ENCODE data around the gene C17orf114.

DNA sequence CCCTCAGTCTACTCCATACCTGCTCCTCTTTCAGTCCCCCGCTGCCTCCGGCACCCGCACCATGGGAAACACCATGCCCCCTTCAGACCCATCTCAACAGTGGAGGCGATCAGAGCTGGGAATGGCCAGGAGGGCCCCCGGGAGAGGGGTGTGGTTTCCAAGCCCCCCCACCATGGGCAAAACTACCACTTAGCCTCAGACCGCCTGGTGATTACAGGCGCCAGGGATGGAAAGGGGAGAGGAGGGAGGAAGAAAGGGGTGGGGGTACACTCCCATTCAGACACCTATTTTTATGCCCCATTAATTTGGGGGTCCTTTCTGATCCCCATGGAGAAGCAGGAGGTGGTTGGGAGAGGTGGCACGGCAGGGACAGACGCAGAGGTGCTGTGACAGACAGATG is at the start of gene C17orf114:
- no peak for TF ChIP-seq POLR2A (IDR thresholded peaks at IDR 0.05; ENCODE audit: low read length)
- TF ChIP-seq, protein P1, sequence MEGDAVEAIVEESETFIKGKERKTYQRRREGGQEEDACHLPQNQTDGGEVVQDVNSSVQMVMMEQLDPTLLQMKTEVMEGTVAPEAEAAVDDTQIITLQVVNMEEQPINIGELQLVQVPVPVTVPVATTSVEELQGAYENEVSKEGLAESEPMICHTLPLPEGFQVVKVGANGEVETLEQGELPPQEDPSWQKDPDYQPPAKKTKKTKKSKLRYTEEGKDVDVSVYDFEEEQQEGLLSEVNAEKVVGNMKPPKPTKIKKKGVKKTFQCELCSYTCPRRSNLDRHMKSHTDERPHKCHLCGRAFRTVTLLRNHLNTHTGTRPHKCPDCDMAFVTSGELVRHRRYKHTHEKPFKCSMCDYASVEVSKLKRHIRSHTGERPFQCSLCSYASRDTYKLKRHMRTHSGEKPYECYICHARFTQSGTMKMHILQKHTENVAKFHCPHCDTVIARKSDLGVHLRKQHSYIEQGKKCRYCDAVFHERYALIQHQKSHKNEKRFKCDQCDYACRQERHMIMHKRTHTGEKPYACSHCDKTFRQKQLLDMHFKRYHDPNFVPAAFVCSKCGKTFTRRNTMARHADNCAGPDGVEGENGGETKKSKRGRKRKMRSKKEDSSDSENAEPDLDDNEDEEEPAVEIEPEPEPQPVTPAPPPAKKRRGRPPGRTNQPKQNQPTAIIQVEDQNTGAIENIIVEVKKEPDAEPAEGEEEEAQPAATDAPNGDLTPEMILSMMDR (IDR thresholded peaks at IDR 0.05) = no peak
- no peak for TF ChIP-seq RAD21 (conservative IDR thresholded peaks at IDR 0.05 in 1 of 2, IDR thresholded peaks at IDR 0.05 in 1 of 2)
- TF ChIP-seq EP300 (IDR thresholded peaks at IDR 0.05) = no peak
- TF ChIP-seq JUN (IDR thresholded peaks at IDR 0.05) = no peak
- no peak for TF ChIP-seq JUNB (IDR thresholded peaks at IDR 0.05)
- TF ChIP-seq MYC (IDR thresholded peaks at IDR 0.05; ENCODE audit: borderline replicate concordance, low read length) = no peak
- TF ChIP-seq, protein P2, sequence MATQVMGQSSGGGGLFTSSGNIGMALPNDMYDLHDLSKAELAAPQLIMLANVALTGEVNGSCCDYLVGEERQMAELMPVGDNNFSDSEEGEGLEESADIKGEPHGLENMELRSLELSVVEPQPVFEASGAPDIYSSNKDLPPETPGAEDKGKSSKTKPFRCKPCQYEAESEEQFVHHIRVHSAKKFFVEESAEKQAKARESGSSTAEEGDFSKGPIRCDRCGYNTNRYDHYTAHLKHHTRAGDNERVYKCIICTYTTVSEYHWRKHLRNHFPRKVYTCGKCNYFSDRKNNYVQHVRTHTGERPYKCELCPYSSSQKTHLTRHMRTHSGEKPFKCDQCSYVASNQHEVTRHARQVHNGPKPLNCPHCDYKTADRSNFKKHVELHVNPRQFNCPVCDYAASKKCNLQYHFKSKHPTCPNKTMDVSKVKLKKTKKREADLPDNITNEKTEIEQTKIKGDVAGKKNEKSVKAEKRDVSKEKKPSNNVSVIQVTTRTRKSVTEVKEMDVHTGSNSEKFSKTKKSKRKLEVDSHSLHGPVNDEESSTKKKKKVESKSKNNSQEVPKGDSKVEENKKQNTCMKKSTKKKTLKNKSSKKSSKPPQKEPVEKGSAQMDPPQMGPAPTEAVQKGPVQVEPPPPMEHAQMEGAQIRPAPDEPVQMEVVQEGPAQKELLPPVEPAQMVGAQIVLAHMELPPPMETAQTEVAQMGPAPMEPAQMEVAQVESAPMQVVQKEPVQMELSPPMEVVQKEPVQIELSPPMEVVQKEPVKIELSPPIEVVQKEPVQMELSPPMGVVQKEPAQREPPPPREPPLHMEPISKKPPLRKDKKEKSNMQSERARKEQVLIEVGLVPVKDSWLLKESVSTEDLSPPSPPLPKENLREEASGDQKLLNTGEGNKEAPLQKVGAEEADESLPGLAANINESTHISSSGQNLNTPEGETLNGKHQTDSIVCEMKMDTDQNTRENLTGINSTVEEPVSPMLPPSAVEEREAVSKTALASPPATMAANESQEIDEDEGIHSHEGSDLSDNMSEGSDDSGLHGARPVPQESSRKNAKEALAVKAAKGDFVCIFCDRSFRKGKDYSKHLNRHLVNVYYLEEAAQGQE (IDR thresholded peaks at IDR 0.05) = no peak
- no peak for TF ChIP-seq RCOR1 (IDR thresholded peaks at IDR 0.05; ENCODE audit: low read depth, low read length)
- no peak for TF ChIP-seq CEBPB (IDR thresholded peaks at IDR 0.05)
- no peak for TF ChIP-seq MAFK (IDR thresholded peaks at IDR 0.05; ENCODE audit: partially characterized antibody)

All from A549 (cell line).